ENCODE data around the gene LPIN3.

Gene LPIN3

DNA sequence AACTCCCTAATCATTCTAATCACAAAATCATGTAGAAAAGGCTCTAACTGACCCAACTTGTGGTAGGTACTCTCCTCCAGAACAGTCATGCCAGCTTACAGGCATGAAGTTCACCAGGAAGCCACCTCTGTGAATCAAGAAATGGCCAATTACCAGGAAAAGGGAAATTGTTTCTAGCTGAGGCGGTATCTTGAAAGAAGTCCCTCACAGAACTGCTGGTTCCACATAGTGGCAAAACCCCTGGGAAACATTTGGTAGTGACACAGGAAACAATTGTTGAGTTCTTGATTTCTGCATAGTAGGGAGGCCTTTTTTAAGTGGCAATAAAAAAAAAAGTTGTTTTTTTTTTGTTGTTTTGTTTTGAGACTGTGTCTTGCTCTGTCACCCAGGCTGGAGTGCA lies 19.6 kb upstream of the LPIN3 start:
- DNase-seq: no peak

DNA sequence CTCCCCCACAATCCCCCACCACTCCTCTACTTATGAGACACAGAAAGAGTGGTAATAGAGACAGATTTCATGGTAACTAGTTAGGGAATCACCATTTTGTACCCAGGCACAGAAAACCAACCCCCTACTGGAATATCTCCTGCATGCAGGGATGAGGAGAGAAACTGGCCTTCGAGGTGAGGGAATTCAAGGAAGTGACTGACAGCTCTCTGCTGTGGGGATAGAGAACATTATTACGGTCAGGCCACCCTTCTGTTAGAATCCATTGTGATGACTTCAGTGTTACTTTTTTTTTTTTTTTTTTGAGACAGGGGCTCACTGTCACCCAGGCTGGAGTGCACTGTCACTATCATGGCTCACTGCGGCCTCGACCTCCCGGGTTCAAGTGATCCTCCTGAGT lies 13.4 kb upstream of the LPIN3 start:
- DNase-seq: no peak

DNA sequence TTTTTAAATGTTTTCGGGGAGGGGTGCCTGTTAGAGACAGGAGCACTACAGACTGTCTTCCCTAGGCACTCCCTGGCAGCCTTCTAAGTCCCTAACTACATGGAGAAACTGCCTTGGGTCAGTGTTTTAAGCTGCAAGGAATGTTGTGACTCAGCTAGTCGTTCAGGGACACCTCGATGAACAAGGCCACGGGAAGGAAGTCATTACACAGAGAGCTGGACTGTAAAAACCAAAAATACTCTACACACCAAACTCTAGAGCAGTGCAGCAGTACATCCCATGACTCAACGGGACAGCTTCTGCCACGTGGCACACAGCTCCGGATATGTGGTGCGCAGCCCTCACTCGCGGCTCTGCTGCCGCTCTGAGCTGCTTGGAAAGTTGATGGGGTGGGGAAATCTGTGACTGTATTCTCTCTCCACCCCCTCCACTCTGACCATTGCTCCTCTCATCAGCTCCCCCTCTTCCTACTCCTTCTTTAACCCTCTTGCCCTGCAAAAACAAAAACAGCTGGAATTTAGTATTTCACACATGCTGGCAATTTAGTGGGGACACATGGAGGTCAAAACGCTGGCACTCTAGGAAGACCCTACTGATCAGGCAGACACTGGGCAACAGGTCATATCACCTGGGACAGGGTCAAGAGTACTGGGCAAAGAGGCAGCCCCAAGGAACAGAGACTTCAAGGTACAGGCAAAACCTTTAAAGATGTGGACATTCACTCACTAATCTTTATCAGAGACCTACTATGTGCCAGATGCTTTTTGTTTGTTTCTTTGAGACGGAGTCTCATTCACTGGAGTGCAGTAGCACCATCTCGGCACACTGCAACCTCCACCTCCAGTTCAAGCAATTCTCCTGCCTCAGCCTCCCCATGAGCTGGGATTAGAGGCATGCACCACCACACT lies 10.9 kb upstream of the LPIN3 start:
- peak; percentile 80 for DNase-seq

GRCh38 chr20:41330343-41330720 lies 10.3 kb upstream of the LPIN3 start:
- DNase-seq: no peak

GRCh38 chr20:41330941-41331340 lies 9.7 kb upstream of the LPIN3 start:
- DNase-seq: no peak

- no peak for DNase-seq
These were observed 8.9 kb upstream of the LPIN3 start for GRCh38 chr20:41331731-41332130.

DNA sequence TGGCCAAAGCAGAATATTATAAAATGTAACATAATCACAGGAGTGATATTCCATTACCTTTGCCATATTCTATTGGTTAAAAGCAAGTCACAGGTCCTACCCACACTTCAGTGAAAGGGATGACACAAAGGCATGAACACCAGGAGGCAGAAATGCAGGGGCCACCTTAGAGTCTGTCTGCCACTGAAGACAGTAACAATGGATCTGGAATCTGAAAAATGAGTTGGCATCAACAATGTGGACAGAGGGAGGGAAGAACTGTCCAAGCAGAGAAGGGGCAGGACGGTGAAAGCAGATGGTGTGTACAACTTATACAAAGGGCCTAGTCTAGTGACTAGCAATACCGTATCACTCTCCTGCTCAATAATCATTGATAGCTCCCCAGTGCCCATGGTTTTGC lies 6.6 kb upstream of the LPIN3 start:
- DNase-seq: no peak

DNA sequence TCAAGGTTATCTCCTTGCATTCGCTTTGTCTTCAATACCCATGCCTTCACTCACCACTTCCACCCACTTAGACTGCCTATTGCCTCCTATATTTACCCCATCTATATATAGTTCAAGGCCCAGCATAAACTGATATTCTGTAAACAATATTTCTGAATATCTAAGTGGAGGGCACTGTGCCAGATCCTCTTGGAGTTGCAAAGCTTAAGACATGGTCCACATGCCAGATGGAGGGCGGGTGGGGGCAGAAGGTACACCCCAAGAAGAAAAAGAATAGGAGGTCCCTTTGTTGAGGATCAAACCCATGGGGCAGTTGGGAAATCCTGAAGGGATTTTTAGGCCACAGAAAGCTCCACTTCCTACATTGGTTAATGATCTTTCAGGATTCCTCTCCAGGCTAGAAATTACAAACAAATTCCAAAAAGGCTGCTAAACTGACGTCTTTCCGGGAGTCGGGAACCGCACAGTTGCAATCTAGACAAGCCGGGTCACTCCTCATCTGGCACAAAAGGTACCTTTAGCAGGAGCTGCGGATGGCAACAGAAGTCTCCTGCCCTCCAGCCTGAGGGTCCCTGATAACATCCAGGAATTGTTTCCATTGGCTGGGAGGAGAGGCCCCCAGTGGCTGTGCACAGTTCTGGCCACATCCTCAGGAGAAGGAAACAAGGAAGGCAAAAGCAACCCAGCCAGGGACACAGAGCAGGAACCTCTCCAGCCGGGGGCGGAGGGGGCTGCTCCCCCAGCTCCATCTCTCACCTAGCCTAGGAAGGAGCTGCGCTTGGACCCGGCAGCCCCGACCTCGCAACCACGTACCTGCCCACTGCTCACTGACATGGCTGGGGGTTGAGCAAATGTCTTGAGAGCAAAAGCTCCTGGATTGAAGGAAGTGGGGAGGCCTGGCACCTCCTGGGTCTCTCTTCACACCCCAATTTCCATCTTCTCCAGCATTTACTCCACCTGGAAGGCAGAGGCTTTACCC lies 5.9 kb upstream of the LPIN3 start:
- DNase-seq: no peak

GRCh38 chr20:41335591-41335990 lies 5.0 kb upstream of the LPIN3 start:
- DNase-seq: no peak

- DNase-seq: no peak
These were observed 3.7 kb upstream of the LPIN3 start for GRCh38 chr20:41336711-41337492.

DNA sequence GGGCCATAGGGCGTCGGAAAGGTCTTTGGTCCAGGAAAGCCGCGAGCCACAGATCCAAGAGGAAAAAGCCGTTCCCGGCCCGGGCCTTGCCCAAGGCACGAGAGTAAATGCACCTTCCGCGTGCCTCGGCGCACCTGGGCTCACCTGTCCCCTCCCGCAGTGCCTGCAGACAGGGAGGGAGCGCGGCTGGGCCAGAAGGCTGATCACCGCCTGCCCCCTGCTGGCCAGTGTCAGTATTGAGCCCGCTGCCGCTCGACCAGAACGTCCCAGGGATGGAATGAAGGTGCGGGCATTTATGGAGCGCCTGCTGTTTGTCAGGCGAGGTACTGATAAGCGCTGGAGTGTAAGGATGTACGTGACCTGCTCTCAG lies 679 bp upstream of the LPIN3 start:
- DNase-seq: peak; percentile 96

DNA sequence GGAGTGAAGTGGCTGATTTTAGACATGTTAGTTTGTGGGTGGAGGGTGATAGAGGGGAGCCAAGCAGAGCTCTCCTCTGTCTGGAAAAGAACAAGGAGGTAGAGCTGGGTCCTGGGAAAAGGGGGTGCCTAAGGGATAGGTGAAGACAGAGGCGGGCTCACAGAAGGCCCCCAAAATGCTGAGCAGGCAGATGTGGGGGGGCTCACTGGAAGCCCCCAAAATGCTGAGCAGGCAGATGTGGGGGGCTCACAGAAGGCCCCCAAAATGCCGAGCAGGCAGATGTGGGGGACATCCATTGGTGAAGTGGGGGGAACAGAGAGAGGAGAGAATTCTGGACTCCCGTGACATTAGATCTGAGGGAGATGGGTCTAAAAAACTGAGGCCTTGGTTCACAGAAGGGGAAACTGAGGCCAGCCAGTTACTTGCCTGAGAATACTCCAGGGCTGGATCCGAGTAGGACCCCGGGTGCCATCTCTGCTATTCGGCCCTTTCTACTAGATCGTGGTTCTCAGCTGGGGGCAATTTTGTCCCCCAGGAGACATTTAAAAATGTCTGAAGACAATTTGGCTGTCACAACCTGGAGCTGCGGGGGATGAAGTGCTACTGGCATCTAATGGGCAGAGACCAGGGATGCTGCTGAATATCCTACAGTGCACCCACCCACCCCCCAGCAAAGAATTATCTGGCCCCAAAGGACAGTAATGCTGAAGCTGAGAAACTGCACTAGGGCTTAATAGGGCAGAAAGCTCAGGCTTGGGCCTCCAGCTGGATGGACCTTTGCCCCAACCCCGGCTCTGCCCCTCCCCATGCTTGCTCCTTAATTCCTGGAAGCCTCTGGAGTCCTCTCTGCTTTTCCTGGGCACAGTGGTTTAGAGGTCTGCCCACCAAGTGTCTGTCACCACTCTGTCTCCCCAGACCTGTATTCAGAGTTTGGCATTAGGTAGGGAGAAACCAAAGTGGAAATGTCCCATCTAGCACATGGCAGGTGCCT lies 2.1 kb downstream of the LPIN3 start:
- no peak for DNase-seq

GRCh38 chr20:41344477-41344876 lies 3.9 kb downstream of the LPIN3 start:
- no peak for DNase-seq

DNA sequence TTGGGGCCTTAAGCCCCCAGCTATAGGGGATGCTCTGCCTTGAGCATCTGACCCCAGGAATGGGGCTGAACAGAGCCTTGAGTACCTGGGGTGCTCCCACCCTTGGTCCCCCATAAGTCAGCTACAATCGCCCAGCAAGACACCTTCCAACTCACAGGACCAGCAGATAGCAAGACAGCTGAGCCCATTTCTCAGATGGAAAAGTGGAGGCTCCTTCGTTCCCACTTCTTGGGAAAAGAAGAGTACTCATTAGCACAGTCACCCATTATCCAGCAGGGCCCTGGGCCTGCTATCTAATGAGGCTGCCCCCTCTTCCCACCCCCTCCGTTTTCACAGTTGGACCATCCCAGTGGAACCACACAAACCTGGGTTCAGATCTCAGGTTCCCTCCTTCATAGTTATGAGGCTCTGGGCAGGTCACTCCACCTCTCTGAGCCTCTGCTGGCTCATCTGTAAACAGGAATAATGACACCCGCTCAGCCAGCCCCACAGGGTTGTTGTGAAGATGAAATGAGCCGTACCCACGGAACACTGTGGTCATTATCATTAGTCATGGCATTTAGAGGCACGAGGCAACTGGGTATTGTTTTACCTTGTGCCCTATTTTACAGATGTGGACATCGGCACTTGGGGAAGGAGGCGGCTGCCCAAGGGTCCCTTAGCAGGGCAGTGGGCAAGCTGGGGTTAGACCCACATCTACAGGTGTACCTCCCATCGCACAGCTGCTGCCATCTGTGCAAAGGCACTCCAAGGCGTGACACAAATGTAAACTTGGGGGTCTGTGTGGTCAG lies 4.5 kb downstream of the LPIN3 start:
- DNase-seq: no peak

GRCh38 chr20:41345729-41346067 lies 5.1 kb downstream of the LPIN3 start:
- no peak for DNase-seq

DNA sequence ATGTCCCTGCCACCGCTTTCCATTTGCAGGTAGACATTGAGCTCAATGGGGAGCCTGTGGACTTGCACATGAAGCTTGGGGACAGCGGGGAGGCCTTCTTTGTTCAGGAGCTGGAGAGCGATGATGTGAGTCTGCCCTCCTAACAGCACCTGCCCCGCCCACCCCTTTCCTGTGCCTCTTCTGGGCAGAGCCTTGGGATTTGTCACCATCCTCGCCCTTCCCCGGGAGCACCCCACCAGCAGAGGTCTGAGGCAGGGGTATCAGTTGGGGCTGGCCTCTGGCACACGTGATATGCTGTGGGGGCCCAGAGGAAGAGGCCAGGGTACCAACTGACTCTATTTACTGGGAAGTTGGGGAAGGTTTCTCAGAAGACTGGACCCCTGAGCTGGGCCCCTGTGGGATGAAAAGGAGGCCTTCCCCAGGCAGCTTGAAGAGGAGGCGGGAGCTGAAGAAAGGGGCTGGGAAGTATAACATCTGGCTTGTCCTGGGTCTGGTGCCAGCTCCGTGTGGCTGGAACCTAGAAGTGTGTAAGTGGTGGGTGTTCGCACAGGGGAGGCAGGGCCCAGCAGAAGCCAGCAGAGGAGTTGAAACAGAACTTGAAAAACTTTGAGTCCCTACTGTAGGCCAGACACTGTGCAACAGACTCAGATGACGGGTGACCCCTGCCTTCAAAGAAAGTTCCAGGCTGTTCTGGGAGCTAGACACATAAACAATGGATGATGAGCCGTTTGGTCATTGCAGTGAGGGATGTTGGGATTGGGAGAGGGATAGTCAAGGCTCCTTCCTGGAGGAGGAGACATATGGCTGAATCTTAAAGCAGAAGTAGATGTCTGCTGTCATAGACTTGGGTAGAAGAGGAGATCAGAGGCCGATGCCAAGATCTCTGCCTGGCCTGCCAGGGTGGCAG lies 7.2 kb downstream of the LPIN3 start:
- no peak for DNase-seq

DNA sequence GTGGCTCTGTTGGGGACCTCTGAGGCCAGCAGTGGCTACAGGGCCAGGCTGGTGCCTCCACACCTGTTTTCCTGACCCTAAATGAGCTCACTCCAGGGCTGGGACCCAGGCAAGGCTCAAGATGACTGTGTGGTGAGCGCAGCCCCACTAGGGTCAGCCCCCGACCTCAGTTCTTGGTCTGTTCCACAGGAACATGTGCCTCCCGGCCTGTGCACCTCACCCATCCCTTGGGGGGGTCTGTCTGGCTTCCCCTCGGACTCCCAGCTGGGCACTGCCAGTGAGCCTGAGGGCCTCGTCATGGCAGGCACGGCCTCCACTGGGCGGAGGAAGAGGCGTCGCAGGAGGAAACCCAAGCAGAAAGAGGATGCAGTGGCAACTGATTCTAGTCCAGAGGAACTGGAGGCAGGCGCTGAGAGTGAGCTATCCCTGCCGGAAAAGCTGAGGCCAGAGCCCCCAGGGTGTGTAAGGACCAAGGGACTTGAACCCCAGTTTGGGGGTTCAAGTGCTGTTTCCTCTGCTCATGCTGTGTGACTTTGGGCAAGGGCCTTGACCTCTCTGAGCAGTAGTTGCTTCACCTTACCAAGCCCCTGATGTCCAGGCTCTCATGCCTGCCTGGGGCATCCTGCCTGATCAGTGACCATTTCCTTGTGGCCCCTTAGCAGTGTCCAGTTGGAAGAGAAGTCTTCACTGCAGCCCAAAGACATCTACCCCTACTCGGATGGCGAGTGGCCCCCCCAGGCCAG lies 8.0 kb downstream of the LPIN3 start:
- no peak for DNase-seq

GRCh38 chr20:41349266-41349665 lies 8.6 kb downstream of the LPIN3 start:
- no peak for DNase-seq

GRCh38 chr20:41349943-41350342 lies 9.3 kb downstream of the LPIN3 start:
- DNase-seq: no peak
